ENCODE results near the gene JPT2. TPM values are rescaled to one million over a fixed set of nuclear protein-coding genes. Genes with fewer than 3 reads are reported as not detected.

Gene JPT2
- total and polyA plus RNA-seq, 2 experiments from 2014 or later, result 9.2 to 52.0 TPM

GRCh38 chr16:1656808-1657617, 21.1 kb upstream of the JPT2 start:
- no peaks in the 10 kb centered on the region for H4K20me1 ChIP-seq (ENCODE audit: insufficient read depth, poor library complexity, severe bottlenecking)
- no peaks in the 10 kb centered on the region for H3K79me2 ChIP-seq
- 94% methylated on average over 24 of the region's 24 CpGs for WGBS (ENCODE audit: low lambda C conversion rate, missing lambda C conversion rate)
- no peak for DNase-seq (ENCODE audit: low spot score)
- no peak overlapping the region for H3K27ac ChIP-seq
- no peak overlapping the region for H3K4me3 ChIP-seq
- no peaks in the 10 kb centered on the region for H3K9me2 ChIP-seq (replicated peaks; ENCODE audit: insufficient read depth)
- no peaks in the 10 kb centered on the region for H3K27me3 ChIP-seq
- no peaks in the 10 kb centered on the region for H3K9me3 ChIP-seq (ENCODE audit: low read depth)
- no peak overlapping the region for H3K4me2 ChIP-seq
- H3K36me3 ChIP-seq (replicated peaks; ENCODE audit: insufficient read depth, low read depth), result no peaks in the 10 kb centered on the region
- H2AFZ ChIP-seq, result no peak overlapping the region
- TF ChIP-seq CTCF (IDR thresholded peaks at IDR 0.05; ENCODE audit: poor library complexity), result no peak
- no peak for TF ChIP-seq EZH2phosphoT487 (IDR thresholded peaks at IDR 0.05; ENCODE audit: low read depth, severe bottlenecking, unreplicated experiment)
- TF ChIP-seq EZH2 (IDR thresholded peaks at IDR 0.05; ENCODE audit: borderline replicate concordance), result no peak
- no peaks in the 10 kb centered on the region for H3K4me1 ChIP-seq (ENCODE audit: insufficient read depth)

GRCh38 chr16:1657841-1658240, 20.2 kb upstream of the JPT2 start:
- no peak overlapping the region for H3K4me2 ChIP-seq
- no peaks in the 10 kb centered on the region for H3K27me3 ChIP-seq
- H2AFZ ChIP-seq, result no peak overlapping the region
- no peak overlapping the region for H3K4me3 ChIP-seq
- no peaks in the 10 kb centered on the region for H3K4me1 ChIP-seq (ENCODE audit: insufficient read depth)
- WGBS (ENCODE audit: low lambda C conversion rate, missing lambda C conversion rate), result 96% methylated on average over 12 of the region's 13 CpGs
- H3K36me3 ChIP-seq (replicated peaks; ENCODE audit: insufficient read depth, low read depth), result no peaks in the 10 kb centered on the region
- H3K9me3 ChIP-seq (ENCODE audit: low read depth), result no peaks in the 10 kb centered on the region
- TF ChIP-seq CTCF (IDR thresholded peaks at IDR 0.05; ENCODE audit: poor library complexity) (no peak), EZH2 (IDR thresholded peaks at IDR 0.05; ENCODE audit: borderline replicate concordance) (no peak), EZH2phosphoT487 (IDR thresholded peaks at IDR 0.05; ENCODE audit: low read depth, severe bottlenecking, unreplicated experiment) (no peak)
- no peak for DNase-seq (ENCODE audit: low spot score)
- no peak overlapping the region for H3K27ac ChIP-seq
- no peaks in the 10 kb centered on the region for H3K79me2 ChIP-seq
- no peaks in the 10 kb centered on the region for H4K20me1 ChIP-seq (ENCODE audit: insufficient read depth, poor library complexity, severe bottlenecking)
- no peaks in the 10 kb centered on the region for H3K9me2 ChIP-seq (replicated peaks; ENCODE audit: insufficient read depth)

GRCh38 chr16:1659031-1659430, 19.0 kb upstream of the JPT2 start:
- no peaks in the 10 kb centered on the region for H3K36me3 ChIP-seq (replicated peaks; ENCODE audit: insufficient read depth, low read depth)

GRCh38 chr16:1661826-1662225, 16.3 kb upstream of the JPT2 start:
- Histone ChIP-seq H3K4me1 (ENCODE audit: insufficient read depth) (no peaks in the 10 kb centered on the region), H3K27ac (no peak overlapping the region), H3K9me3 (ENCODE audit: low read depth) (no peaks in the 10 kb centered on the region), H3K36me3 (replicated peaks; ENCODE audit: insufficient read depth, low read depth) (no peaks in the 10 kb centered on the region), H2AFZ (no peak overlapping the region), H3K4me3 (no peak overlapping the region), H3K4me2 (no peak overlapping the region), H3K27me3 (no peaks in the 10 kb centered on the region), H3K79me2 (no peaks in the 10 kb centered on the region), H3K9me2 (replicated peaks; ENCODE audit: insufficient read depth) (no peaks in the 10 kb centered on the region), H4K20me1 (ENCODE audit: insufficient read depth, poor library complexity, severe bottlenecking) (no peaks in the 10 kb centered on the region)
- 100% methylated on average over 2 of the region's 2 CpGs for WGBS (ENCODE audit: low lambda C conversion rate, missing lambda C conversion rate)
- TF ChIP-seq EZH2 (IDR thresholded peaks at IDR 0.05; ENCODE audit: borderline replicate concordance) (no peak), EZH2phosphoT487 (IDR thresholded peaks at IDR 0.05; ENCODE audit: low read depth, severe bottlenecking, unreplicated experiment) (no peak), CTCF (IDR thresholded peaks at IDR 0.05; ENCODE audit: poor library complexity) (no peak)
- no peak for DNase-seq (ENCODE audit: low spot score)

More at GRCh38 chr16:1659031-1659430, 19.0 kb upstream of the JPT2 start:
- no peak for DNase-seq (ENCODE audit: low spot score)
- no peak overlapping the region for H3K4me3 ChIP-seq
- 97% methylated on average over 5 of the region's 5 CpGs for WGBS (ENCODE audit: low lambda C conversion rate, missing lambda C conversion rate)
- no peaks in the 10 kb centered on the region for H3K79me2 ChIP-seq
- H3K4me1 ChIP-seq (ENCODE audit: insufficient read depth), result no peaks in the 10 kb centered on the region
- H3K9me3 ChIP-seq (ENCODE audit: low read depth), result no peaks in the 10 kb centered on the region
- no peak for TF ChIP-seq EZH2phosphoT487 (IDR thresholded peaks at IDR 0.05; ENCODE audit: low read depth, severe bottlenecking, unreplicated experiment)
- no peak overlapping the region for H3K27ac ChIP-seq
- H3K27me3 ChIP-seq, result no peaks in the 10 kb centered on the region
- H3K4me2 ChIP-seq, result no peak overlapping the region
- no peak overlapping the region for H2AFZ ChIP-seq
- H4K20me1 ChIP-seq (ENCODE audit: insufficient read depth, poor library complexity, severe bottlenecking), result no peaks in the 10 kb centered on the region
- H3K9me2 ChIP-seq (replicated peaks; ENCODE audit: insufficient read depth), result no peaks in the 10 kb centered on the region

Measured in hepatocyte (in vitro differentiated cells).